Caco-2 (cell line): Measurements from ENCODE around the gene TRIM56. TPM values are rescaled to one million over a fixed set of nuclear protein-coding genes. Genes with fewer than 3 reads are reported as not detected.
"Not testable (repeated sequence)": the region's sequence is repeated elsewhere in the genome, so short reads cannot be mapped to it uniquely, and the experiment has no call there.

Source experiments
- BruUV-seq: library from RNA; stranded (reverse); fragments of 400-500 nt; replicated peaks from 2 replicates; lab custom pipeline; 2021; lab: Mats Ljungman, UMichigan
- CTCF ChIA-PET: fragments of 300-600 bp; sonication (Branson Sonifier 250); formaldehyde crosslinking; loops from one replicate; lab custom pipeline; 2022; ENCODE audit warnings: antibody characterized with exemption; lab: Charles Lee
- POLR2A ChIA-PET: fragments of 300-600 bp; sonication (Branson Sonifier 250); formaldehyde crosslinking; loops from one replicate; lab custom pipeline; 2022; ENCODE audit warnings: antibody characterized with exemption; lab: Charles Lee
- DNase-seq, 2 experiments: peaks; one replicate each; pipeline versions ENCODE4 v3.0.0 to v3.0.0-alpha.2; 2020 to 2022
- H3K27me3 ChIP-seq: replicated peaks from 2 replicates; pipeline ENCODE4 v1.6.0; 2011; ENCODE audit warnings: low read length; ENCODE audit not compliant: control insufficient read depth, insufficient read depth
- H3K36me3 ChIP-seq: 2 replicates; pipeline ENCODE4 v1.5.1; 2011; ENCODE audit warnings: low read length; ENCODE audit not compliant: control insufficient read depth, insufficient read depth
- H3K4me1 ChIP-seq: fragments of 250-450 bp; sonication (Bioruptor Pico); 2 replicates; pipeline ENCODE4 v1.5.1; 2020; ENCODE audit warnings: mild to moderate bottlenecking
- H3K4me3 ChIP-seq: 2 replicates; pipeline ENCODE4 v1.5.1; 2011; ENCODE audit warnings: low read depth, mild to moderate bottlenecking, control low read depth, low read length
- H3K9me3 ChIP-seq: fragments of 250-450 bp; sonication (Bioruptor Pico); 2 replicates; pipeline ENCODE4 v1.5.1; 2020; ENCODE audit warnings: mild to moderate bottlenecking, moderate library complexity
- H3K27ac Mint-ChIP-seq: one replicate; pipeline ENCODE4 v1.8.0; 2022; ENCODE audit warnings: mixed read lengths; ENCODE audit not compliant: unreplicated experiment
- H3K27me3 Mint-ChIP-seq: one replicate; pipeline ENCODE4 v1.8.0; 2022; ENCODE audit warnings: mixed read lengths; ENCODE audit not compliant: insufficient read depth, unreplicated experiment
- H3K36me3 Mint-ChIP-seq: one replicate; pipeline ENCODE4 v1.8.0; 2022; ENCODE audit warnings: mild to moderate bottlenecking, mixed read lengths; ENCODE audit not compliant: insufficient read depth, unreplicated experiment
- H3K4me1 Mint-ChIP-seq: one replicate; pipeline ENCODE4 v1.8.0; 2022; ENCODE audit warnings: low read depth, mixed read lengths; ENCODE audit not compliant: unreplicated experiment
- H3K4me3 Mint-ChIP-seq: one replicate; pipeline ENCODE4 v1.8.0; 2022; ENCODE audit warnings: mild to moderate bottlenecking, moderate library complexity, mixed read lengths; ENCODE audit not compliant: unreplicated experiment
- H3K9me3 Mint-ChIP-seq: one replicate; pipeline ENCODE4 v1.8.0; 2022; ENCODE audit warnings: mixed read lengths; ENCODE audit not compliant: unreplicated experiment
- CTCF ChIP-seq, 2 experiments: fragments of 200-600 bp in 1 of 2; IDR thresholded peaks; 1 replicate in 1 of 2; 2 replicates in 1 of 2; pipeline versions ENCODE4 v1.5.1 to v1.8.0; 2011 to 2022; ENCODE audit warnings: antibody characterized with exemption in 1 of 2, control low read depth in 1 of 2, inconsistent platforms in 1 of 2, low read depth in 1 of 2, low read length in 1 of 2, mild to moderate bottlenecking in 1 of 2, moderate library complexity in 1 of 2; ENCODE audit not compliant: insufficient read depth in 1 of 2, severe bottlenecking in 1 of 2, unreplicated experiment in 1 of 2
- intact Hi-C: fragments of 100-400 bp; cut with micrococcal nuclease; formaldehyde crosslinking; loops from one replicate; pipeline ENCODE4 v1.10.0; 2022; ENCODE audit not compliant: unreplicated experiment
- total RNA-seq: library from RNA; stranded (reverse); gene quantifications from 2 replicates; pipeline ENCODE4 v1.2.3, GENCODE V29; 2022

The TRIM56 gene
- total RNA-seq, 1 experiment from 2014 or later = 30.3 TPM

GRCh38 chr7:101058355-101058754 lies 26.9 kb upstream of the TRIM56 start:
- DNase-seq = peak; percentile 74 to 79
- Histone ChIP-seq H3K4me1 (no peaks in the 10 kb centered on the region), H3K4me3 (no peak overlapping the region), H3K36me3 (no peaks in the 10 kb centered on the region), H3K27me3 (no peaks in the 10 kb centered on the region; the same call in 1 of the 2 replicates), H3K9me3 (no peaks in the 10 kb centered on the region)
- Mint-ChIP-seq H3K4me3 (no peak overlapping the region), H3K27ac (no peak overlapping the region), H3K4me1 (no peaks in the 10 kb centered on the region), H3K36me3 (no peaks in the 10 kb centered on the region), H3K9me3 (no peaks in the 10 kb centered on the region), H3K27me3 (peaks cover 22% of the 10 kb centered on the region)
- intact Hi-C loops = no loop called here
- TF ChIP-seq CTCF (IDR thresholded peaks at IDR 0.05; ENCODE audit: insufficient read depth in 1 of 2, low read depth in 1 of 2, low read length in 1 of 2, severe bottlenecking in 1 of 2, unreplicated experiment in 1 of 2) = no peak
- ChIA-PET CTCF (interaction anchor here (0.6 to 0.9 kb wide), 4 partner anchors 19 to 169 kb away, joined by 3 to 7 read pairs (median 4); partner anchors contain the start of gene UFSP1), POLR2A (interaction anchor here (0.5 to 0.6 kb wide), 2 partner anchors 43 to 159 kb away, joined by 4 to 8 read pairs; no protein-coding TSS in a partner anchor)
- BruUV-seq = no TSS peak

GRCh38 chr7:101059620-101059942 lies 25.7 kb upstream of the TRIM56 start:
- intact Hi-C loops = loop anchor here (1.0 kb wide), 2 partner anchors 93 to 163 kb away; no protein-coding TSS in a partner anchor
- no peak overlapping the region for H3K4me3 ChIP-seq
- no peaks in the 10 kb centered on the region for H3K4me1 ChIP-seq
- Mint-ChIP-seq H3K4me3 (no peak overlapping the region), H3K9me3 (no peaks in the 10 kb centered on the region), H3K27ac (no peak overlapping the region), H3K27me3 (peaks cover 24% of the 10 kb centered on the region), H3K36me3 (no peaks in the 10 kb centered on the region), H3K4me1 (no peaks in the 10 kb centered on the region)
- no peaks in the 10 kb centered on the region for H3K9me3 ChIP-seq
- no TSS peak for BruUV-seq
- ChIA-PET CTCF (no interaction called here), POLR2A (no interaction called here)
- no peaks in the 10 kb centered on the region for H3K36me3 ChIP-seq
- H3K27me3 ChIP-seq = no peaks in the 10 kb centered on the region; the same call in 1 of the 2 replicates
- TF ChIP-seq CTCF (IDR thresholded peaks at IDR 0.05; ENCODE audit: insufficient read depth in 1 of 2, low read depth in 1 of 2, low read length in 1 of 2, severe bottlenecking in 1 of 2, unreplicated experiment in 1 of 2) = no peak
- DNase-seq = no peak

GRCh38 chr7:101060992-101061391 lies 24.3 kb upstream of the TRIM56 start:
- Mint-ChIP-seq H3K27me3 (peaks cover 24% of the 10 kb centered on the region), H3K27ac (no peak overlapping the region), H3K4me1 (no peaks in the 10 kb centered on the region), H3K36me3 (no peaks in the 10 kb centered on the region), H3K9me3 (no peaks in the 10 kb centered on the region), H3K4me3 (no peak overlapping the region)
- TF ChIP-seq CTCF (IDR thresholded peaks at IDR 0.05; ENCODE audit: insufficient read depth in 1 of 2, low read depth in 1 of 2, low read length in 1 of 2, severe bottlenecking in 1 of 2, unreplicated experiment in 1 of 2) = no peak
- no TSS peak for BruUV-seq
- no peaks in the 10 kb centered on the region; the same call in 1 of the 2 replicates for H3K27me3 ChIP-seq
- H3K4me3 ChIP-seq = no peak overlapping the region
- H3K9me3 ChIP-seq = no peaks in the 10 kb centered on the region
- H3K36me3 ChIP-seq = no peaks in the 10 kb centered on the region
- POLR2A ChIA-PET = interaction anchor here (0.7 kb wide), 1 partner anchor 173 kb away, joined by 14 read pairs; no protein-coding TSS in a partner anchor
- no peak for DNase-seq
- intact Hi-C loops = no loop called here
- no peaks in the 10 kb centered on the region for H3K4me1 ChIP-seq
- CTCF ChIA-PET = interaction anchor here (0.6 kb wide), 2 partner anchors 83 to 160 kb away, joined by 3 read pairs; no protein-coding TSS in a partner anchor

- H3K27me3 ChIP-seq, H3K4me1 Mint-ChIP-seq, intact Hi-C loops, H3K4me1 ChIP-seq, H3K9me3 ChIP-seq, BruUV-seq, H3K36me3 ChIP-seq, H3K4me3 ChIP-seq, H3K27ac Mint-ChIP-seq, DNase-seq, H3K4me3 Mint-ChIP-seq, CTCF ChIA-PET, H3K9me3 Mint-ChIP-seq, POLR2A ChIA-PET, H3K36me3 Mint-ChIP-seq: not testable (repeated sequence)
- peaks cover 14% of the 10 kb centered on the region for H3K27me3 Mint-ChIP-seq
Measured at GRCh38 chr7:101064176-101064550, 21.1 kb upstream of the TRIM56 start.

GRCh38 chr7:101065162-101065561 lies 20.1 kb upstream of the TRIM56 start:
- H3K9me3 ChIP-seq, BruUV-seq, POLR2A ChIA-PET, H3K4me1 Mint-ChIP-seq, H3K4me3 Mint-ChIP-seq, H3K4me3 ChIP-seq, H3K36me3 ChIP-seq, DNase-seq, H3K4me1 ChIP-seq, H3K27me3 ChIP-seq, intact Hi-C loops, H3K36me3 Mint-ChIP-seq, H3K27ac Mint-ChIP-seq, CTCF ChIA-PET, H3K9me3 Mint-ChIP-seq: not testable (repeated sequence)
- H3K27me3 Mint-ChIP-seq = peaks cover 14% of the 10 kb centered on the region
